ENCODE measurements around the gene ATF6B. TPM values are rescaled to one million over a fixed set of nuclear protein-coding genes. Genes with fewer than 3 reads are reported as not detected.
A peak's percentile ranks its signal among the peaks of the same experiment; 100 is the strongest.

Gene ATF6B
- total RNA-seq, result 100 to 1,000 TPM; 151 to 154 TPM
- 10 to 100 TPM; 11.4 to 27.7 TPM for polyA plus RNA-seq

DNA sequence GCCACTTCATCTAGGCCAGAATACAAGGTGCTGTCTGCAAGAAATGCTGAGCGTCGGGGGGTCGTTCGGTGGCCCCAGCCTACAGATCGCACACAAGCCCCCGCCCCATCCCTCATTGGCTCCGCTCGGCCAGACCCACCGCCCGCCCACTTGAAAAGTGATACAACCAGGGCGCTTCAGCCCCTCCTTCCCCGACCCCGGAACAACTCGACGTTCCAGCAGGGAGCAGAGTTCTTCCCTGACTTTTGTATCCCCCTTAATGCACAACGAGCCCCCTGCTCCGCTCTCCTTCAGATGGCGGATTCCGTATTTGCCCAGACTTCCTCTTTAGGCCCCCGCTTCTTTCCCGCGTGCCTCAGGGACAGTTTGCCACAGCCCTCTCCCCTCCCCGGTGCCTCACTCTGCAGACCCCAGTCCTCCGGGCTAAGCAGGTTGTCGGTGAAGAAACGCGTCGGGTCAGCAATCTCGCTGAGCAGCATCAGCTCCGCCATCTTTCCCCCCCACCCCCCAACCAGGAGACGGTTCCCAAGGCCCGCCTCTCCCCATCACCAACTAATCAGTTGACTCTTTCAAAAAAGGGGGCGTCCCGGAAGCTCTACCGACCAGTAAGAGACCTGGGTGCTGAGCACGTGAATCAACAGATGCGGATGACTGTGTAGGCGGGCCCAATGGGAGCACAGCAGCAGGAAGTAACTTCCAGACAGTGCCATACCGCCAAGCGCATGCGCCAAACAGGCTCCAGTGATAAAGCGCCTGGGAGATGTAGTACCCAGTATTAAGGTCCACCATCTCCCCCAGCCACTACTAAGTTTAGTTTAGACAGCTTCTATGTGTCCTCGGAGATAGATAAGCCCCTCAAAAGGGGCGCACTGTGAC is at the start of gene ATF6B:
TSS of gene ATF6B (minus strand) at position 530 of the 876 bp plus-strand sequence. CDS start at position 491, 39 bp downstream.
- Histone ChIP-seq H3K4me1 (ENCODE audit: insufficient read depth, low read length) (peaks cover 35% of the 10 kb centered on the region), H3K27ac (ENCODE audit: low read depth, low read length) (peak within 1 kb of the TSS; percentile 83), H3K9me3 (ENCODE audit: control insufficient read depth in 1 of 2, low read length in 2 of 2) (no peaks in the 10 kb centered on the region), H3K27me3 (ENCODE audit: insufficient read depth, low read length) (no peaks in the 10 kb centered on the region), H3K36me3 (ENCODE audit: insufficient read depth, low read length) (peaks cover 24% of the 10 kb centered on the region), H3K4me3 (ENCODE audit: low read length in 2 of 2) (peak within 1 kb of the TSS; percentile 74 to 87)
- peak; percentile 92 to 100 (median 98) for DNase-seq
- peaks cover 0 to 2% of the 10 kb centered on the region in 2 donors for H3K27me3 Mint-ChIP-seq
- ChIA-PET POLR2A (ENCODE audit: partially characterized antibody) (interaction anchor here (0.7 to 8.6 kb wide), 18 partner anchors 8 to 844 kb away, joined by 3 to 188 read pairs (median 4); partner anchors contain the start of genes ABHD16A, AGPAT1, BAG6 and DDX39B), CTCF (ENCODE audit: partially characterized antibody) (interaction anchor here (0.7 to 5.1 kb wide), 7 partner anchors 9 to 309 kb away, joined by 3 to 32 read pairs (median 4); no protein-coding TSS in a partner anchor)
- peak within 1 kb of the TSS; percentile 97 to 100 (median 99) for H3K4me3 Mint-ChIP-seq
- H3K27ac Mint-ChIP-seq, result peak within 1 kb of the TSS; percentile 89 to 99 (median 99)
- H3K4me1 Mint-ChIP-seq, result peaks cover 33 to 57% (median 46%) of the 10 kb centered on the region in 4 donors
- intact Hi-C loops (cut with micrococcal nuclease), result loop anchor here (1.0 kb wide), 4 partner anchors 50 to 169 kb away; partner anchors contain the start of genes PBX2, RNF5 and SKIC2
- H3K36me3 Mint-ChIP-seq, result peaks cover 24 to 45% of the 10 kb centered on the region in 2 donors
- H3K9me3 Mint-ChIP-seq, result peaks cover 0 to 3% (median 0%) of the 10 kb centered on the region in 8 donors

DNA sequence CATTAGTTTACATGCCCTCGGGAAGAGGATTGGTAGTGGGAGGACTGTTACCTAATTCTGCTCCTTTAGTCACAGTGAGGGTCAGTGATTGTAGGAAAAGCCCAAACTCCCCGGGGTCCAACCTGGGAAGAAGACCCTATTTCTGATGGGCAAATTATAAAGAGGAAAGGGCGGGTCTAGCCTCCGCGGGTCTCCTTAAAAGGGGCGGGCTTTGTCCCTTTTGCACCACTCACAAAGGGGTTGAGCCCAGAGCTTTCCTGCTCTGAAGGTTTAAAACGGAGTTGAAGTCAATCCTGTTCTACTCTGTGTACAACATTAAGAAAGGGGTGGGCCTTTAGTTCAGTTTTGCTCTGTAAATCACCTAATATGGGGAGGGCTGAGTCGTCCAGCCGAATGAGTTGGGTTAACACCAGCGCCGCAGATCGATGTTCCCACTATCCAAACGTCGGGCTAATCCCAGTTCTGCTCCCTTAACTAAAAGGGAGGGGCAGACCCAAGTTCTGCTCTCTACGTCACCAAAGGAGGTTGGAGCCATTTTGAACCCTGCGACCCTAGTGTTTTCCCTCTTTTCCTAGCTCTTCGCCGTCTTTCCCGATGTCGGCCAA is 49.2 kb upstream of the ATF6B start:
- ChIA-PET CTCF (ENCODE audit: partially characterized antibody) (interaction anchor here (0.5 to 1.3 kb wide), 3 partner anchors 10 to 59 kb away, joined by 3 to 5 read pairs (median 3); no protein-coding TSS in a partner anchor), POLR2A (ENCODE audit: partially characterized antibody) (interaction anchor here (0.7 to 8.4 kb wide), 14 partner anchors 10 to 794 kb away, joined by 3 to 408 read pairs (median 4); partner anchors contain the start of genes ATF6B, EGFL8, EHMT2 and FKBPL)
- Mint-ChIP-seq H3K27me3 (no peaks in the 10 kb centered on the region), H3K9me3 (no peaks in the 10 kb centered on the region), H3K36me3 (peaks cover 10 to 26% of the 10 kb centered on the region in 2 donors), H3K4me1 (peaks cover 55 to 85% (median 71%) of the 10 kb centered on the region in 4 donors), H3K27ac (peak overlapping the region; percentile 97 to 100 (median 99)), H3K4me3 (peak overlapping the region; percentile 92 to 100 (median 96))
- intact Hi-C loops (cut with micrococcal nuclease), result loop anchor here (2.0 to 5.0 kb wide), 3 partner anchors 280 to 795 kb away; partner anchors contain the start of genes EHMT2 and GPANK1
- Histone ChIP-seq H3K27me3 (ENCODE audit: insufficient read depth, low read length) (no peaks in the 10 kb centered on the region), H3K36me3 (ENCODE audit: insufficient read depth, low read length) (peaks cover 17% of the 10 kb centered on the region), H3K27ac (ENCODE audit: low read depth, low read length) (peak overlapping the region; percentile 91), H3K9me3 (ENCODE audit: control insufficient read depth in 1 of 2, low read length in 2 of 2) (no peaks in the 10 kb centered on the region), H3K4me3 (ENCODE audit: low read length in 2 of 2) (peak overlapping the region; percentile 74 to 87), H3K4me1 (ENCODE audit: insufficient read depth, low read length) (peaks cover 78% of the 10 kb centered on the region)
- DNase-seq, result no peak

DNA sequence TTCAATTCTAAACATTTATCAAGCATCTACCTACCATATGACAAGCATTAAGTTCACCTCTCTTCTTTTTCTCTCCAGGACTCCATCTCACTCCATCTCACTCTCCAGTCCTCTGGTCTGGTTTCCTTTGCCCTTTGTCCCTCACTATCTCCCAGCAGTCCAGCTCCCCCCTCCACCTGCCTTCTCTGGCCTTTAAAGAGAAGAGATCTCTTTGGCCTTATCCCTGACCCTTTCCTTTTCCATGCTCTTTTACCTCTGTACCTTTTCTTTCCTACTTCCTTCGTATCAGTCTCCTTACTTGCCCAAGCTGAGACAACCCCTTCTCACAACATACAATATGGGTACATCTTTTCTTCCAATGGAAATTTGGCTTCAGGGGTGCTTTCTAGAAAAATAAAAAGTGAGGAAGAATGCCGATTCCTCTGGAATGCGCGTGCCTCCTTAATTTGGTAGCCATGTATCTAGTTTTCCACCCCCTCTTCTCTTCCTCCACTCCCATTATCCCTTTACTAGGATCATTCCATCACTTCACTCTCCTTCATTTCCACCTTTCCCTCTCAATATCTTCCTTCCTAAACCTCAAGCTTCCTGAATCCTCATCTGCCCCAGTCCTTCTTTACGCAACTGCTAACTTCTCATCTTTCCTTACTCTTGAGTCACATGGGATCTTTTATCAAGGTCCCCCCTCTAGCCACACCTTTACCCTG is 48.6 kb upstream of the ATF6B start:
- H3K9me3 Mint-ChIP-seq, result no peaks in the 10 kb centered on the region

DNA sequence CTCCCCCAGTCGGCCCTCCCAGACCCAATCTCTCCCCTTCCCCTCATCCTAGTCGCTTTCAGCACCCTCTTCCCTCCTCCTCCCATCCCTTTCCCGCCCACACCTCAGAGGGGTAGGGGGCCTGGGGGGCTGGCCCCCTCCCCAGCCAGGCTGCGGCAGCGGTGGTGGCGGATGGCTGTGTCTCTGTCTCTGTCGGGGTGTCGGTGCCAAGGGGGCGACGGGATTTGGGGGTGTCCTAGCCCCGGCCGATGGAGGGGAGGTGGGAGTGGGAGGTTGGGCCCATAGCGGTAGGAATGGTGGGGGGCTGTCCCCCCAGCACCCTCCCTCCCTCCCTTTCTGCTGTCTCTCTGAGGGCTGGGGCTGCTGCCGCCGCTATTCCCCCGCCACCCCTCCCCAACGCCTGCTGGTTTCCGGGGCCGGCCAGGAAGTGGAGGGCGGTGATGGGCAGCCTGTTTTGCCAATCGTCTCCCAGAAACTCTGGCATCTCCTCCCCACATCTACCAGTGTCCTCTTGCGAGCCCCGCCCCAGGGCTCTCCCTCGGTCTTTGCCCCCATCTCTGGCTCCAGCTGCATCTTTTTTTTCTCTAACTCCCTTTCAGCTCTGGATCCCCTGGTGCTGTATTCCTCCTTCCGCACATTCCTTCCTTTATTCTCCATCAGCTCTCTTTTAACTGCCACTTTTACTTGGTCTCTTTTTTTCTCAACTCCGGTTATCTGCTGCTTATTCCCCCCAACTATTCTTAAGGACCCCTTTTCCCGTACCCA is 47.8 kb upstream of the ATF6B start, which contains the start of gene AGPAT1:
TSS of gene AGPAT1 (minus strand) at position 374 of the 765 bp plus-strand sequence. CDS start 4,588 bp downstream, outside the sequence.
- H3K9me3 Mint-ChIP-seq, result no peaks in the 10 kb centered on the region
- H3K27me3 Mint-ChIP-seq, result no peaks in the 10 kb centered on the region
- DNase-seq, result peak; percentile 94 to 97 (median 95)
- H3K4me1 Mint-ChIP-seq, result peaks cover 54 to 83% (median 69%) of the 10 kb centered on the region in 4 donors
- H3K4me3 ChIP-seq (ENCODE audit: low read length in 2 of 2), result peak within 1 kb of the TSS; percentile 74 to 87
- H3K27ac ChIP-seq (ENCODE audit: low read depth, low read length), result peak within 1 kb of the TSS; percentile 91
- H3K9me3 ChIP-seq (ENCODE audit: control insufficient read depth in 1 of 2, low read length in 2 of 2), result no peaks in the 10 kb centered on the region
- H3K4me1 ChIP-seq (ENCODE audit: insufficient read depth, low read length), result peaks cover 66% of the 10 kb centered on the region
- intact Hi-C loops (cut with micrococcal nuclease), result loop anchor here (1.0 to 5.0 kb wide), 4 partner anchors 22 to 796 kb away; partner anchors contain the start of genes EHMT2, GPANK1 and PPT2
- ChIA-PET CTCF (ENCODE audit: partially characterized antibody) (interaction anchor here (0.9 to 1.4 kb wide), 3 partner anchors 19 to 78 kb away, joined by 3 to 10 read pairs (median 6); no protein-coding TSS in a partner anchor), POLR2A (ENCODE audit: partially characterized antibody) (interaction anchor here (0.6 to 8.4 kb wide), 8 partner anchors 8 to 796 kb away, joined by 3 to 408 read pairs (median 6); partner anchors contain the start of genes ATF6B, EGFL8, FKBPL and GPSM3)
- peak within 1 kb of the TSS; percentile 97 to 100 (median 99) for H3K27ac Mint-ChIP-seq
- no peaks in the 10 kb centered on the region for H3K27me3 ChIP-seq (ENCODE audit: insufficient read depth, low read length)
- H3K36me3 ChIP-seq (ENCODE audit: insufficient read depth, low read length), result peaks cover 4% of the 10 kb centered on the region
- peak within 1 kb of the TSS; percentile 92 to 100 (median 96) for H3K4me3 Mint-ChIP-seq
- H3K36me3 Mint-ChIP-seq, result peaks cover 14 to 30% of the 10 kb centered on the region in 2 donors

More for the DNA sequence above, 48.6 kb upstream of the ATF6B start:
- Histone ChIP-seq H3K9me3 (ENCODE audit: control insufficient read depth in 1 of 2, low read length in 2 of 2) (no peaks in the 10 kb centered on the region), H3K4me3 (ENCODE audit: low read length in 2 of 2) (peak overlapping the region; percentile 74 to 87), H3K36me3 (ENCODE audit: insufficient read depth, low read length) (peaks cover 10% of the 10 kb centered on the region), H3K27me3 (ENCODE audit: insufficient read depth, low read length) (no peaks in the 10 kb centered on the region), H3K27ac (ENCODE audit: low read depth, low read length) (peak overlapping the region; percentile 91), H3K4me1 (ENCODE audit: insufficient read depth, low read length) (peaks cover 73% of the 10 kb centered on the region)
- peak overlapping the region; percentile 97 to 100 (median 99) for H3K27ac Mint-ChIP-seq
- no peaks in the 10 kb centered on the region for H3K27me3 Mint-ChIP-seq
- DNase-seq, result no peak
- CTCF ChIA-PET (ENCODE audit: partially characterized antibody), result interaction anchor here (0.9 to 1.4 kb wide), 3 partner anchors 18 to 77 kb away, joined by 3 to 10 read pairs (median 6); no protein-coding TSS in a partner anchor
- peaks cover 55 to 85% (median 70%) of the 10 kb centered on the region in 4 donors for H3K4me1 Mint-ChIP-seq
- peak overlapping the region; percentile 92 to 100 (median 96) for H3K4me3 Mint-ChIP-seq
- H3K36me3 Mint-ChIP-seq, result peaks cover 10 to 26% of the 10 kb centered on the region in 2 donors
- intact Hi-C loops (cut with micrococcal nuclease), result loop anchor here (1.0 to 5.0 kb wide), 4 partner anchors 22 to 796 kb away; partner anchors contain the start of genes EHMT2, GPANK1 and PPT2
- POLR2A ChIA-PET (ENCODE audit: partially characterized antibody), result interaction anchor here (0.6 to 8.4 kb wide), 14 partner anchors 9 to 795 kb away, joined by 3 to 408 read pairs (median 4); partner anchors contain the start of genes ATF6B, EGFL8, EHMT2 and FKBPL

DNA sequence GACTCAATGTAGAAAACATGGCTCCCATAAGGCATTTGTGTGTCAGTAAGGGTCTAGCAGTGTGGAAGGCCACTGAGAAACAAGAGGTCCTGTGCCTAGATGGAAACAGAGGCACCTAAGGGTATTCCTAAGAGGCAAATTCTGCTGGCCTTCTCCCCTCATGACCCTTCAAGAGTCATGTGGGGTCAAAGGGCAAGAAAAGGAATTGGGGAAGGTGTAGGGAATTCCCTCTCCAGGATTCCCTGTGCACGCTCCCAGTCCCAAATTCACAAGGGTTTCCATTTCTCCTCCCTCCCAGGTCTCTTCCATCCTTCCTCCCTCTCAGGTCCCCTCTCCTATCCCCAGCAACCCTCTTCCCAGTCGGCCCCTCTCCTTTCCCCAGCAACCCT is 47.3 kb upstream of the ATF6B start:
- peak overlapping the region; percentile 91 for H3K27ac ChIP-seq (ENCODE audit: low read depth, low read length)
- ChIA-PET CTCF (ENCODE audit: partially characterized antibody) (no interaction called here), POLR2A (ENCODE audit: partially characterized antibody) (no interaction called here)
- H3K36me3 ChIP-seq (ENCODE audit: insufficient read depth, low read length), result peaks cover 2% of the 10 kb centered on the region
- intact Hi-C loops (cut with micrococcal nuclease), result loop anchor here (5.0 kb wide), 2 partner anchors 278 to 797 kb away; partner anchors contain the start of gene EHMT2
- H3K9me3 ChIP-seq (ENCODE audit: control insufficient read depth in 1 of 2, low read length in 2 of 2), result no peaks in the 10 kb centered on the region
- no peak for DNase-seq
- Mint-ChIP-seq H3K4me1 (peaks cover 50 to 77% (median 65%) of the 10 kb centered on the region in 4 donors), H3K4me3 (peak overlapping the region; percentile 87 to 100 (median 95)), H3K36me3 (peaks cover 9 to 28% of the 10 kb centered on the region in 2 donors), H3K27me3 (no peaks in the 10 kb centered on the region), H3K27ac (peak overlapping the region; percentile 63 to 99 (median 88)), H3K9me3 (no peaks in the 10 kb centered on the region)
- peaks cover 61% of the 10 kb centered on the region for H3K4me1 ChIP-seq (ENCODE audit: insufficient read depth, low read length)
- no peaks in the 10 kb centered on the region for H3K27me3 ChIP-seq (ENCODE audit: insufficient read depth, low read length)
- peak overlapping the region; percentile 74 to 77 for H3K4me3 ChIP-seq (ENCODE audit: low read length in 2 of 2)

Measured in CD4-positive, alpha-beta memory T cell (primary cell).